ENCODE results near the gene COTL1.
"Not testable (repeated sequence)": the region's sequence is repeated elsewhere in the genome, so short reads cannot be mapped to it uniquely, and the experiment has no call there.

The COTL1 gene

GRCh38 chr16:84567286-84567962 lies 50.5 kb downstream of the COTL1 start:
- DNase-seq, result no peak

GRCh38 chr16:84566545-84567257 lies 51.2 kb downstream of the COTL1 start:
- no peak for DNase-seq

- DNase-seq, result no peak
Measured at GRCh38 chr16:84565669-84566495, 52.0 kb downstream of the COTL1 start.

- DNase-seq, result no peak
Measured at GRCh38 chr16:84563786-84564420, 54.0 kb downstream of the COTL1 start.

- DNase-seq, result no peak
Measured at GRCh38 chr16:84563064-84563715, 54.7 kb downstream of the COTL1 start.

GRCh38 chr16:84562174-84562815 lies 55.6 kb downstream of the COTL1 start:
- no peak for DNase-seq

- no peak for DNase-seq
Measured at GRCh38 chr16:84561291-84561690, 56.6 kb downstream of the COTL1 start.

- DNase-seq, result no peak
Measured at GRCh38 chr16:84560269-84560668, 57.6 kb downstream of the COTL1 start.

GRCh38 chr16:84559311-84559932 lies 58.5 kb downstream of the COTL1 start:
- no peak for DNase-seq

- DNase-seq, result not testable (repeated sequence)
Measured at GRCh38 chr16:84558850-84559249, 59.0 kb downstream of the COTL1 start.

GRCh38 chr16:84557504-84557903 lies 60.4 kb downstream of the COTL1 start:
- no peak for DNase-seq

- DNase-seq, result no peak
Measured at GRCh38 chr16:84557059-84557458, 60.8 kb downstream of the COTL1 start.

GRCh38 chr16:84555418-84556196 lies 62.3 kb downstream of the COTL1 start:
- no peak for DNase-seq

GRCh38 chr16:84554627-84555328 lies 63.1 kb downstream of the COTL1 start:
- DNase-seq, result no peak

GRCh38 chr16:84553873-84554399 lies 63.9 kb downstream of the COTL1 start:
- peak; percentile 81 for DNase-seq

GRCh38 chr16:84552135-84552534 lies 65.7 kb downstream of the COTL1 start:
- DNase-seq, result no peak

- peak; percentile 30 for DNase-seq
Measured at GRCh38 chr16:84550096-84550495, 67.8 kb downstream of the COTL1 start.

GRCh38 chr16:84548971-84549844 lies 68.7 kb downstream of the COTL1 start:
- peak; percentile 76 for DNase-seq

GRCh38 chr16:84548508-84548907 lies 69.4 kb downstream of the COTL1 start:
- DNase-seq, result no peak

Data from activated CD4-positive, alpha-beta T cell treated with anti-CD3 and anti-CD28 coated beads, Interleukin-2, amount 50 U/mL, for 16 hours (primary cell).